Heart left ventricle (tissue), 13 donors: Measurements from ENCODE around the gene SIAE.

Experiments
- CTCF ChIP-seq, 12 donors: fragments of 200-600 bp; sonication (generic) in 4 of 12; IDR thresholded peaks; one replicate each; pipeline versions ENCODE4 v1.5.0 to v1.8.0; 2018 to 2022; ENCODE audit warnings: antibody characterized with exemption in 12 of 12, mild to moderate bottlenecking in 5 of 12
- POLR2A ChIP-seq, 2 donors: fragments of 450-650 bp; IDR thresholded peaks; one replicate each; pipeline ENCODE4 v1.6.1; 2017; ENCODE audit warnings: antibody characterized with exemption in 2 of 2, mild to moderate bottlenecking in 2 of 2, moderate library complexity in 2 of 2
- donor health status: ischemic (EF 13 %, LVEDD 7.1; RV severe dilation, severe dysfunction).
- donor health status: DM: no; HTN: yes; CAD: no.
- donor health status: DM: no; HTN: no; CAD: no.
- donor health status: ischemic (EF 25% LVEDD 6.9; RV normal size, moderate dysfunction).
- donor health status: ischemic (EF 25% LVEDD 5.7; RV mildly dilated, moderate dysfunction).
- donor health status: ischemic (EF 35%, LVEDD 5.7; RV mildly dilated, moderate dysfunction).
- donor health status: nonischemic (EF 11% LVEDD 7.7; RV severe dilation, severe dysfunction).
- donor health status: DM: yes; HTN: yes; CAD: no.
- donor health status: PGD.
- donor health status: ischemic (EF 29% LVEDD 5.4; RV normal size, mild dysfunction).
- donor health status: nonischemic (EF 23%, LVEDD 6.1; RV moderate dilation, normal function).

GRCh38 chr11:124605719-124606118 is 67.8 kb downstream of the SIAE start:
- TF ChIP-seq POLR2A (IDR thresholded peaks at IDR 0.05) (no peak), CTCF (IDR thresholded peaks at IDR 0.05) (no peak)
